Measurements from ENCODE around the gene GRB10.

GRCh38 chr7:50660830-50661175, 121.9 kb downstream of the GRB10 start:
- no peak for TF ChIP-seq CTCF (IDR thresholded peaks at IDR 0.05)
- no peak for TF ChIP-seq POLR2A (IDR thresholded peaks at IDR 0.05)
- TF ChIP-seq EP300 (IDR thresholded peaks at IDR 0.05): no peak
- TF ChIP-seq POLR2AphosphoS5 (IDR thresholded peaks at IDR 0.05): no peak

Data from gastroesophageal sphincter (tissue), 3 donors.